RCC 7860 (cell line): ENCODE data around the gene PLIN4.
"Not testable (repeated sequence)": the region's sequence is repeated elsewhere in the genome, so short reads cannot be mapped to it uniquely, and the experiment has no call there.

Source experiments
- DNase-seq: peaks from one replicate; pipeline ENCODE4 v3.0.0-alpha.2; 2015; ENCODE audit warnings: low spot score
- FAIRE-seq: peaks from 2 replicates; lab custom pipeline; 2012; peaks lifted over from hg19 to GRCh38; lab: Jason Lieb, UNC

Gene PLIN4

GRCh38 chr19:4550018-4550417 is 31.7 kb upstream of the PLIN4 start:
- FAIRE-seq, result no peak

DNA sequence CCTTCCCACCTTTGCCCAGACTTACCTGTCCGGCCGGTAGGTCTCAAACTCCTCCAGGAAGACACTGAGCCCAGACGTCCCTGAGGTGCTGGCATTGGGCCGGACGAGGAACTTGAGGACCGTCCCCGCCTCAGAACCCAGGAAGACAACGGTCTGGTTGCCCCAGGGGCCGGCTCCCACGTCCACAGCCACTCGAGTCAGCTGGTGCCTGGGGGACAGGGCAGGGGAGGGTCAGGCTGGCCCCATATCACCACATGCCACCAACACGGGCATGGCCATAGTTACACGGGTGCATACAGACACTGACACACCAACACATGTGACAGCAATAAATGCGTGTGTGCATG is 29.9 kb upstream of the PLIN4 start:
- FAIRE-seq (no peak), DNase-seq (no peak)

More at GRCh38 chr19:4550018-4550417, 31.7 kb upstream of the PLIN4 start:
- DNase-seq, result no peak

GRCh38 chr19:4547303-4548237 is 29.3 kb upstream of the PLIN4 start:
- FAIRE-seq, result no peak

DNA sequence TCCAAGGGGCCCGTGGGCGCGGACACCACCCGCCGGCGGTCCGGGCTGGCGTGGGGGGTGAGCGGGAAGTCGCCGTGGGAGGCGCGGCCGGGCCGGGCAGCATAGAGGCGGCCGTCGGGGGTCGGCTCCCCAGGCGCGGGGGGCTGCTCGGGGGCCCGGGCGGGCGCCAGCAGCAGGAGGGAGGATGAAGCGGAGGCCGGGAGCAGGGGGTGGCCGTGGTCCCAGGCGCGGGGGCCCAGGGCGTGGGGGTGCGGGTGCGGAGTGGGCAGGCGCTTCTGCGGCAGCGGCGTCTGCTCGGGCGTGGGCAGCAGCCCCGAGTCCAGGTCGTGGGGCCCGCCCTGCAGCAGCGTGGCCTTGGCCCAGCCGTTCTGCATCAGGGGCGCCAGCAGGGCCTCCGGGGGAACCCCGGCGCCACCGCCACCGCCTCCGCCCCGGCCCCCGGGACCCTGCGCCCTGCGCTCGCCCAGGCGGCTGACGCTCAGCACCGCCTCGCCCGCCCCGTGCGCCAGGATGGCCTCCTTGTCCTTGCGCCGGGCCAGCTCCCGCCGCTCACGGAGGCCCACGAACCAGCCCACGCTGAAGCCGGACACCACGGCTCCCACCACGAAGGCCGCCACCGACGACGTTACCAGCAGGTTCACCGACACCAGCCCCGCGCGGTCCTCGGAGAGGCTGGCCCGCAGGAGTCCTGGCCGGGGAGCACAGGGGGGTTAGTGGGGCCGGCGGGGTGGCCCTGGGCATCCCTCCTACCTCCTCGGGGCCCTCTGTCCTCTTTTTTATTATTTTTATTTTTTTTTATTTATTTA is 25.8 kb upstream of the PLIN4 start:
- FAIRE-seq, result no peak
- no peak for DNase-seq

More at GRCh38 chr19:4547303-4548237, 29.3 kb upstream of the PLIN4 start:
- no peak for DNase-seq

DNA sequence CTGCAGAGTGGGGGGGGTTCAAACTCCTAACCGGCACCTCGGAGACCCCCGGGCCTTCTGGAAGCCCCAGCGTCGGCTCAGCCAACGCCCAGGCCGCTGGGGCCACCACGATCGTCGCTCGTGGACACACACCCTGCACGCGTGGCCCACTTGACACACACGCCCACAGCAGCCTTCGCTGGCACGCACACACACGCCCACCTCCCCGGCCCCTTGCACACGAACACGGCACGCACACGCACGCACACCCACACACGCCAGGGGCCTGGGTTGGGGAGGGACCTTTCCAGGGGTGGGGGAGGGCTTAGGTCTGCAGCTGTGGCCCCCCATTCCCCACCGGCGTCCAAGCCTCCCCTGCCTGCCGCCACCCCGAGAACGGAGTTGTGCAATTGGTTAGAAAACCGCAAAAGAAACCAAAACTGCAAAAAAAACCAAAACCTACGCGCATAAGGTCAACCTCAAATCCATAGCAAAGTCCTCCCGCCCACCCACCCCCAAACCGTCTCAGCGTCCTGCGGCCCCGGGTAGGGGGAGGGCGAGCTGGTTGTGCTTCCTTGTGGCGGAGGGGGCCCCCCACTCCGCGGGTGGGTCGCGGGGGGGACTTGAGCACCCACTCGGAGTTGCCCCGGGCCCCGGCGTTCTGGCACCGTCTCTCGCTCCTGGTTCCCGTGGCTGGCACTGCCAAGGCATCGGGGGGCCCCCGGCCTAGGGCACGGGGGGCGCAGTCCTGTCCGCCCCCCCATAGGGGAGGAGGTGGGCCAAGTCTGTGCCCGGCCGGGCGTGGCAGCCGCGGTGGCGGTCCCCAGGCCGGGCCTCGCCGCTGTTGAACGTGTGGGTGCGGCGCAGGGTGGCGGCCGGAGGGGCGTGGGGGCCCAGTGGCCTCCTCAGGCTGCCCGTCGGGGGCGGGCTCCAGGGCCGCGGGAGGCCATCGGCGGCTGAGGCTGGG is 24.9 kb upstream of the PLIN4 start:
- DNase-seq, result no peak
- FAIRE-seq, result no peak

DNA sequence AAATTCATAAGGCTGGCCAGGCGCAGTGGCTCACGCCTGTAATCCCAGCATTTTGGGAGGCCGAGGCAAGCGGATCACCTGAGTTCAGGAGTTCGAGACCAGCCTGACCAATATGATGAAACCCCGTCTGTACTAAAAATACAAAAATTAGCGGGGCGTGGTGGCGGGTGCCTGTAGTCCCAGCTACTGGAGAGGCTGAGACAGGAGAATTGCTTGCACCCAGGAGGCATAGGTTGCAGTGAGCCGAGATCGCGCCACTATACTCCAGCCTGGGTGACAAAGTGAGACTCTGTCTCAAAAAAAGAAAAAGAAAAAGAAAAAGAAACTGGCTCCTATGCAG is 23.5 kb upstream of the PLIN4 start:
- not testable (repeated sequence) for FAIRE-seq, DNase-seq

- DNase-seq (no peak), FAIRE-seq (no peak)
Observed at GRCh38 chr19:4541114-4541805, 23.0 kb upstream of the PLIN4 start.

GRCh38 chr19:4539693-4540581 is 21.7 kb upstream of the PLIN4 start, which contains the start of gene LRG1:
LRG1 (minus strand) TSS chr19:4540036; CDS start chr19:4540013, 23 bp downstream.
- DNase-seq (no peak), FAIRE-seq (no peak)

GRCh38 chr19:4539169-4539692 is 20.9 kb upstream of the PLIN4 start:
- no peak for DNase-seq
- no peak for FAIRE-seq

DNA sequence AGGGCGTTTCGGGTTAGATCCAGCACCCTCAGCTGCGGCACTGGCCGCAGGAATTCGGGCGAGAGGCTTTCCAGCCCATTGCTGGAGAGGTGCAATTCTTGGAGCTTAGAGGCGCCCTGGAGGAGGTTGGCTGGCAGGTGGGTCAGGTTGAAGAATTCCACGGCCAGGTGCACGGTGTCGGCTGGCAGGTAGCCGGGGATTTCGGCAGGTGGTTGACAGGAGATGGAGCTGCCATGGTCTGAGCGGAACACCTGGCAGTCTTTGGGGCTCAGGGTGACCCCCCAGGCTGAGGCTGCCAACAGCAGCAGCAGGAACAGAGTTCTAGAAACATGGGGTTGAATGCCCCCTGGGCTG is 20.3 kb upstream of the PLIN4 start:
- DNase-seq (no peak), FAIRE-seq (no peak)

GRCh38 chr19:4537953-4538600 is 19.8 kb upstream of the PLIN4 start:
- no peak for FAIRE-seq
- DNase-seq, result no peak

- no peak for DNase-seq
- no peak for FAIRE-seq
Observed at GRCh38 chr19:4536798-4537197, 18.5 kb upstream of the PLIN4 start.

DNA sequence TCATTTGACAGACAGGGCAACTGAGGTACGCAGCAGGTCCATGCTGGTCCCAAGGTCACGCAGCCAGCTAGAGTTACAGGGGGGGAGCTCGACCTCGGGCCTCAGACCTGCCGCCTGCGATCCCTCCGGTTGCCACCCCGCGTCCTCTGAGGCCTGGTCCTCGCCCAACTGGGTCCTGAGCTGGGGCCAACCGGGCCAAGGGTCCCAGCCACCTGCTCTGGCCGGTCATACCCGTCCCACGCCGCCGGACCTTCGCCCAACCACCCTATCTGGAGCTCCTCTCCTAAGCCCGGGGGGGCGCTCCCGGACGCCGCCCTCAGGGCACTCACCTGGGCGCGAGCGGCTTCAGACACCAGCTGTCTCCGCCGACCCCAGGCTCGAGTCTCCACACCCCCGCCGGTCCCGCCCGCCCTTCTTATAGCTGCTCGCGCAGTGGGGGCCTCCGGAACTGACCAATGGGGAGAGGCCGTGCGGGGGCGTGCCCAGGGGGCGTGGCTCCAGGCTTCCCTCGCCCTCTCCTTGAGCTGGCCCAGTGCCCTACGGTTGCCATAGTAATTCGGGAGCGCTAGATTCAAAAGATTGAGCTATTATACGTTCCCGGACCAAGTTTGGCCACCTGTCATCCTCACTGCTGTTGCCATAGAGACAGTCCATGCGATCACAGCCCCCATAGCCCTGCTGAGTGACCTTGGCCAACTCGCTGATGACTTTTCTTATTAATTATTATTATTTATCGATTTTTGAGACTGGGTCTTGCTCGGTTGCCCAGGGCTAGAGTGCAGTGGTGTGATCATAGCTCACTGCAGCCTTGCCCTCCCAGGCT is 16.8 kb upstream of the PLIN4 start, which contains the start of gene PLIN5:
PLIN5 (minus strand) TSS at position 389 of the 823 bp plus-strand sequence. CDS start 1,150 bp downstream, outside the sequence.
- peak; percentile 21 for DNase-seq
- FAIRE-seq, result no peak

- DNase-seq (no peak), FAIRE-seq (no peak)
Observed at GRCh38 chr19:4533835-4534424, 15.6 kb upstream of the PLIN4 start.

GRCh38 chr19:4533334-4533733 is 15.0 kb upstream of the PLIN4 start:
- no peak for FAIRE-seq
- no peak for DNase-seq

GRCh38 chr19:4531562-4532165 is 13.4 kb upstream of the PLIN4 start:
- no peak for FAIRE-seq
- DNase-seq, result no peak
